HG03460 (cell line): ENCODE measurements around the gene KRT71.

ENCODE experiments used
- ATAC-seq: cut with Tn5 transposase; IDR thresholded peaks from one replicate; pipeline ENCODE4 v1.9.1; 2021; ENCODE audit not compliant: unreplicated experiment

KRT71 gene

GRCh38 chr12:52575948-52576347 lies 23.0 kb upstream of the KRT71 start:
- no peak for ATAC-seq

- ATAC-seq, result no peak
These were observed 22.3 kb upstream of the KRT71 start for GRCh38 chr12:52575256-52575655.

- ATAC-seq, result no peak
These were observed 20.8 kb upstream of the KRT71 start, which contains the start of gene KRT74 for GRCh38 chr12:52573743-52574142. Gene KRT74, minus strand, starts transcription at chr12:52573843. Its CDS starts 66 bp downstream, at chr12:52573777.

- no peak for ATAC-seq
These were observed 20.4 kb upstream of the KRT71 start for GRCh38 chr12:52573306-52573705.

GRCh38 chr12:52570511-52570910 lies 17.6 kb upstream of the KRT71 start:
- no peak for ATAC-seq

- ATAC-seq, result no peak
These were observed 15.2 kb upstream of the KRT71 start for GRCh38 chr12:52568111-52568510.

GRCh38 chr12:52566847-52567291 lies 13.9 kb upstream of the KRT71 start:
- ATAC-seq, result no peak

- no peak for ATAC-seq
These were observed 11.6 kb upstream of the KRT71 start for GRCh38 chr12:52564582-52564981.

- no peak for ATAC-seq
These were observed 9.0 kb upstream of the KRT71 start for GRCh38 chr12:52561880-52562449.

- no peak for ATAC-seq
These were observed 7.0 kb upstream of the KRT71 start for GRCh38 chr12:52559979-52560378.

- no peak for ATAC-seq
These were observed 6.0 kb upstream of the KRT71 start for GRCh38 chr12:52558781-52559445.

GRCh38 chr12:52557476-52557875 lies 4.5 kb upstream of the KRT71 start:
- ATAC-seq, result no peak

GRCh38 chr12:52555577-52555976 lies 2.6 kb upstream of the KRT71 start:
- ATAC-seq, result no peak

GRCh38 chr12:52552055-52552454 lies 890 bp downstream of the KRT71 start:
- ATAC-seq, result no peak

- ATAC-seq, result no peak
These were observed 1.6 kb downstream of the KRT71 start for GRCh38 chr12:52551216-52551865.

GRCh38 chr12:52546126-52546525 lies 6.8 kb downstream of the KRT71 start:
- no peak for ATAC-seq

GRCh38 chr12:52543985-52544883 lies 8.7 kb downstream of the KRT71 start:
- ATAC-seq, result no peak

GRCh38 chr12:52542785-52543318 lies 10.1 kb downstream of the KRT71 start:
- ATAC-seq, result no peak

- ATAC-seq, result no peak
These were observed 10.8 kb downstream of the KRT71 start for GRCh38 chr12:52542157-52542556.

GRCh38 chr12:52541709-52542108 lies 11.2 kb downstream of the KRT71 start:
- no peak for ATAC-seq

- no peak for ATAC-seq
These were observed 12.4 kb downstream of the KRT71 start for GRCh38 chr12:52540531-52540930.
